Liver (tissue), 2 donors: ENCODE results near the gene PEX16.

Source experiments
- CTCF ChIP-seq: fragments of 150-350 bp; IDR thresholded peaks from 2 replicates; pipeline ENCODE4 v1.5.1; 2017; ENCODE audit warnings: improper control_type of control experiment, low read depth, low read length; ENCODE audit not compliant: missing input control
- MAX ChIP-seq: IDR thresholded peaks from 2 replicates; pipeline ENCODE4 v1.6.1; 2016; ENCODE audit warnings: antibody characterized with exemption
- YY1 ChIP-seq: IDR thresholded peaks from 2 replicates; pipeline ENCODE4 v1.6.1; 2016; ENCODE audit warnings: antibody characterized with exemption, mild to moderate bottlenecking
- TF ChIP-seq, protein P1 (sequence below): IDR thresholded peaks from 2 replicates; pipeline ENCODE4 v1.6.1; 2016; ENCODE audit warnings: antibody characterized with exemption, mild to moderate bottlenecking
- TF ChIP-seq, protein P2 (sequence below): IDR thresholded peaks from 2 replicates; pipeline ENCODE4 v1.6.1; 2016; ENCODE audit warnings: antibody characterized with exemption
- donor health status: healthy.

DNA sequence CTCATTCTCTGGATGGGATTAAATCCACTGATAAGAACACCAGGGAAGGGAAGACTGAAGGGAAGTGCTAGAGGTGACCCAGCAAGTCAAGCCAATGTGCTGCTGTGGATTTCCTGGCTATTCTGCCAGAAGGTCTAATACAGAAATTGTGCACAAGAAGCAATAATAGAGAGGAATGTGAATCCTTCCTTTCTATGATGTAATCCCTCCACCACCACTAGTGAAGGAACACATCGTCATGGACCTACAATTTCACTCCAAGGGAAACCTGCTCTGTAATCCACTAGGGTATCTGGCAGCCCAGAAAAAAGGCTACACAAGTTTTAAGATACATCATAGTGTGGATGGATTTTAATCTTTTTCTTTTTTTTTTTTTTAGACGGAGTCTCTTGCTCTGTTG, 22.2 kb upstream of the PEX16 start:
- TF ChIP-seq YY1 (no peak), CTCF (no peak), MAX (no peak)
- TF ChIP-seq, protein P1, sequence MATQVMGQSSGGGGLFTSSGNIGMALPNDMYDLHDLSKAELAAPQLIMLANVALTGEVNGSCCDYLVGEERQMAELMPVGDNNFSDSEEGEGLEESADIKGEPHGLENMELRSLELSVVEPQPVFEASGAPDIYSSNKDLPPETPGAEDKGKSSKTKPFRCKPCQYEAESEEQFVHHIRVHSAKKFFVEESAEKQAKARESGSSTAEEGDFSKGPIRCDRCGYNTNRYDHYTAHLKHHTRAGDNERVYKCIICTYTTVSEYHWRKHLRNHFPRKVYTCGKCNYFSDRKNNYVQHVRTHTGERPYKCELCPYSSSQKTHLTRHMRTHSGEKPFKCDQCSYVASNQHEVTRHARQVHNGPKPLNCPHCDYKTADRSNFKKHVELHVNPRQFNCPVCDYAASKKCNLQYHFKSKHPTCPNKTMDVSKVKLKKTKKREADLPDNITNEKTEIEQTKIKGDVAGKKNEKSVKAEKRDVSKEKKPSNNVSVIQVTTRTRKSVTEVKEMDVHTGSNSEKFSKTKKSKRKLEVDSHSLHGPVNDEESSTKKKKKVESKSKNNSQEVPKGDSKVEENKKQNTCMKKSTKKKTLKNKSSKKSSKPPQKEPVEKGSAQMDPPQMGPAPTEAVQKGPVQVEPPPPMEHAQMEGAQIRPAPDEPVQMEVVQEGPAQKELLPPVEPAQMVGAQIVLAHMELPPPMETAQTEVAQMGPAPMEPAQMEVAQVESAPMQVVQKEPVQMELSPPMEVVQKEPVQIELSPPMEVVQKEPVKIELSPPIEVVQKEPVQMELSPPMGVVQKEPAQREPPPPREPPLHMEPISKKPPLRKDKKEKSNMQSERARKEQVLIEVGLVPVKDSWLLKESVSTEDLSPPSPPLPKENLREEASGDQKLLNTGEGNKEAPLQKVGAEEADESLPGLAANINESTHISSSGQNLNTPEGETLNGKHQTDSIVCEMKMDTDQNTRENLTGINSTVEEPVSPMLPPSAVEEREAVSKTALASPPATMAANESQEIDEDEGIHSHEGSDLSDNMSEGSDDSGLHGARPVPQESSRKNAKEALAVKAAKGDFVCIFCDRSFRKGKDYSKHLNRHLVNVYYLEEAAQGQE, result no peak
- TF ChIP-seq, protein P2, sequence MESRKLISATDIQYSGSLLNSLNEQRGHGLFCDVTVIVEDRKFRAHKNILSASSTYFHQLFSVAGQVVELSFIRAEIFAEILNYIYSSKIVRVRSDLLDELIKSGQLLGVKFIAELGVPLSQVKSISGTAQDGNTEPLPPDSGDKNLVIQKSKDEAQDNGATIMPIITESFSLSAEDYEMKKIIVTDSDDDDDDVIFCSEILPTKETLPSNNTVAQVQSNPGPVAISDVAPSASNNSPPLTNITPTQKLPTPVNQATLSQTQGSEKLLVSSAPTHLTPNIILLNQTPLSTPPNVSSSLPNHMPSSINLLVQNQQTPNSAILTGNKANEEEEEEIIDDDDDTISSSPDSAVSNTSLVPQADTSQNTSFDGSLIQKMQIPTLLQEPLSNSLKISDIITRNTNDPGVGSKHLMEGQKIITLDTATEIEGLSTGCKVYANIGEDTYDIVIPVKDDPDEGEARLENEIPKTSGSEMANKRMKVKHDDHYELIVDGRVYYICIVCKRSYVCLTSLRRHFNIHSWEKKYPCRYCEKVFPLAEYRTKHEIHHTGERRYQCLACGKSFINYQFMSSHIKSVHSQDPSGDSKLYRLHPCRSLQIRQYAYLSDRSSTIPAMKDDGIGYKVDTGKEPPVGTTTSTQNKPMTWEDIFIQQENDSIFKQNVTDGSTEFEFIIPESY, result no peak
